Measurements from ENCODE around the gene CYP4F3. TPM values are rescaled to one million over a fixed set of nuclear protein-coding genes. Genes with fewer than 3 reads are reported as not detected.
A peak's percentile ranks its signal among the peaks of the same experiment; 100 is the strongest.
"Not testable (repeated sequence)": the region's sequence is repeated elsewhere in the genome, so short reads cannot be mapped to it uniquely, and the experiment has no call there.

CYP4F3 gene
- total RNA-seq, 4 donors from 2014 or later = 0.06 to 0.66 TPM; not detected in 2

DNA sequence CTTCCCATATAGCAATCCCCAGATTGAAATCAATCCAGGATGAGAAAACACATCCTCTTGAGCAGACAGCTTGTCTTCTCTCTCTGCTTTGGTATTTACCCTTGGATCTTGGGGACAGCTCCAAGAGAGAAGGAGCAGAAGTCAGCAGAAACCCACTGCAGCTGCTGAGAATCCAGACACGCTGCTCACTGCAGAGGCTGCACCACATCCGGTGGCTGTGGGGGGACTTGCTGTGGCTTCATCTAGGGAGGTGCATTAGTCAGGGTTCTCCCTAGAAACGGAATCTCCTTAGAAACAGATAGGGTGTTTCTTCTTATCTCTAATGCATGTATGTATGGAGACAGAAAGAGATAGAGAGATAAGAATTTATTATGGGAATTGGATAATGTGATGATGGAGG is 34.9 kb downstream of the CYP4F3 start:
- TF ChIP-seq CTCF (IDR thresholded peaks at IDR 0.05) (no peak), POLR2A (IDR thresholded peaks at IDR 0.05; ENCODE audit: low read depth) (no peak), EP300 (IDR thresholded peaks at IDR 0.05) (no peak), POLR2AphosphoS5 (IDR thresholded peaks at IDR 0.05) (no peak)
- H3K4me1 ChIP-seq = peaks cover 14 to 19% (median 17%) of the 10 kb centered on the region in 4 donors
- WGBS = 70% methylated on average over 1 of the region's 3 CpGs
- H3K27me3 ChIP-seq = no peaks in the 10 kb centered on the region
- H3K9me3 ChIP-seq = no peaks in the 10 kb centered on the region
- no peak overlapping the region for H3K4me3 ChIP-seq
- no peak for DNase-seq (ENCODE audit: extremely low spot score)
- no peak overlapping the region for H3K27ac ChIP-seq (replicated peaks in 1 of 4)
- H3K36me3 ChIP-seq = peaks cover 0 to 7% (median 2%) of the 10 kb centered on the region in 4 donors
- intact Hi-C loops (cut with DNase I) = no loop called here

GRCh38 chr19:15679089-15679488 is 38.4 kb downstream of the CYP4F3 start:
- whole genome bisulfite sequencing = 18% methylated on average over 4 of the region's 4 CpGs
- TF ChIP-seq POLR2A (IDR thresholded peaks at IDR 0.05; ENCODE audit: low read depth) = no peak
- no peak for TF ChIP-seq POLR2AphosphoS5 (IDR thresholded peaks at IDR 0.05)
- no peak for TF ChIP-seq EP300 (IDR thresholded peaks at IDR 0.05)
- no peak for TF ChIP-seq CTCF (IDR thresholded peaks at IDR 0.05)
- intact Hi-C loops (cut with DNase I) = no loop called here

DNA sequence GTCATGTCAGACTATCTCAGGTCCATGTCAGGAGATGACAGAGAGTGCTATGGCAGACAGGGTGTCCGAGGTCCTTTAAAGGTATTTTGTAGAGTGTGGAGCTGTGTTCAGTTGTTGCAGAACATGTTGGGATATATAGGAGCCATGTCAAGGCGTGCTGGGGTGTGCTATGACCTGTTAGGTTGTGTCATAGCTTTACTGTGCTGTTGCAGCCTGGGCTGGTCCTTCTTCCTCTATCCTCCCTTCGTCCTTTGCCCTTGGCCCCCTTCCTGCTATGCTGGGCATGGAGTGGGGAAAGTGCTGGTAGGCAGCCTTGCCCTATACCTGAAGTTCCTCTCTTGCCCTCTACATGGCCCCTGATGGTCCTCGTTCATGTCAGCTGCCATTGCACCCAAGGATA is 39.2 kb downstream of the CYP4F3 start:
- H3K36me3 ChIP-seq = peaks cover 0 to 35% (median 13%) of the 10 kb centered on the region in 4 donors
- H3K9me3 ChIP-seq; H3K27ac ChIP-seq (replicated peaks in 1 of 4); H3K4me3 ChIP-seq; H3K27me3 ChIP-seq; intact Hi-C loops (cut with DNase I); H3K4me1 ChIP-seq: not testable (repeated sequence)
- 60% methylated on average over 4 of the region's 4 CpGs for WGBS
- DNase-seq (ENCODE audit: extremely low spot score) = peak; percentile 39

More at GRCh38 chr19:15679089-15679488, 38.4 kb downstream of the CYP4F3 start:
- no peaks in the 10 kb centered on the region for H3K4me1 ChIP-seq
- H3K27me3 ChIP-seq = no peaks in the 10 kb centered on the region
- H3K36me3 ChIP-seq = peaks cover 0 to 27% (median 13%) of the 10 kb centered on the region in 4 donors
- H3K27ac ChIP-seq (replicated peaks in 1 of 4) = no peak overlapping the region
- H3K4me3 ChIP-seq = no peak overlapping the region
- no peak for DNase-seq (ENCODE audit: extremely low spot score)
- H3K9me3 ChIP-seq = no peaks in the 10 kb centered on the region

DNA sequence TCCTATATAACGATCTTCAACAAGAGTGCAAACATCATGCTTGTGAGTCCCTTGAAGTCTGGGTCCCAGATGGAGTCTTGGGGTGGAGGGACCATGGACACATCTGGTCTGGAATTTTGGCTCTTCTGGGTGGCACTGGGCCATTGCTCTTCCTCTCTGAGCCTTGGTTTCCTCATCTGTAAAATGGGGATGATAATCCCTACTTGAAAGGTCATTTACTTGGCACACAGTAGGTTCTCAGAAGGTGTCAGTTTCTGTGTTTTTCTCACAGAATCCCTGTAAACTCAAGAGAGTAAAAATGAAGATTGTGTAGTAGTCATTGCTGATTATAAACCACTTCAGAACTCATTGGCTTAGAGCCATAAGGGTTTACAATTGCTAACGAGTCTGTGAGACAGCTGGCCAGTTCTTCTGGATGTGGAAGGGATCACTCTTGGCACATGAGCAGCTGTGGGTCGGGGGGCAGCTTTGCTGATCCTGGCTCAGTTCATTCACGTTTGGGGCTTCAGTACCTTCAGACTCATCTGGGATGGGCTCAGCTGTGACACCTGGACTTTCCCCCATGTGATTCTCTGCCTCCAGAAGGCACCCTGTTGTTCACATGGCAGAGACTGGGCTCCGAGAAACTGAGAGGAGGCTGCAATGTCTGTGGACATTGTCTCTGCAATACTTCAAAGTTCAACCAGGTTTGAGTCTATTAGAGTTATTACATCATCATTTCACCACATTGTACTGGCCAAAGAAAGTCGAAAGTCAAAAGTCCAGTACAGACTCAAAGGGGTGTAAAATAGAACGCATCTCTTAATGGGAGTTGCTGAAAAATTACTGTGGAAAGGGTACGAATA is 40.0 kb downstream of the CYP4F3 start:
- Histone ChIP-seq H3K4me3 (no peak overlapping the region), H3K4me1 (no peaks in the 10 kb centered on the region), H3K36me3 (peaks cover 0 to 40% (median 16%) of the 10 kb centered on the region in 4 donors), H3K9me3 (no peaks in the 10 kb centered on the region), H3K27me3 (no peaks in the 10 kb centered on the region), H3K27ac (replicated peaks in 1 of 4) (no peak overlapping the region)
- WGBS = 56% methylated on average over 8 of the region's 8 CpGs
- intact Hi-C loops (cut with DNase I) = no loop called here
- TF ChIP-seq POLR2A (IDR thresholded peaks at IDR 0.05; ENCODE audit: low read depth) = no peak
- no peak for TF ChIP-seq CTCF (IDR thresholded peaks at IDR 0.05)
- TF ChIP-seq POLR2AphosphoS5 (IDR thresholded peaks at IDR 0.05) = no peak
- TF ChIP-seq EP300 (IDR thresholded peaks at IDR 0.05) = no peak
- peak; percentile 21 for DNase-seq (ENCODE audit: extremely low spot score)

DNA sequence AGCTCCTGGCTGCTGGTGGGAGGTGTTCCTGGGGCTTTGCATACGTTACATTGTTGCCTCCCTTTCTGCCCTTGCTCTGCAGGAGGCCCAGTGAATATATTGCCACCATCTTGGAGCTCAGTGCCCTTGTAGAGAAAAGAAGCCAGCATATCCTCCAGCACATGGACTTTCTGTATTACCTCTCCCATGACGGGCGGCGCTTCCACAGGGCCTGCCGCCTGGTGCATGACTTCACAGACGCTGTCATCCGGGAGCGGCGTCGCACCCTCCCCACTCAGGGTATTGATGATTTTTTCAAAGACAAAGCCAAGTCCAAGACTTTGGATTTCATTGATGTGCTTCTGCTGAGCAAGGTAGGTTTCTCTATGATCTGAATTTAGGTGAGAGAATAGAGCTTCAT is 42.7 kb downstream of the CYP4F3 start:
- no peak for TF ChIP-seq POLR2A (IDR thresholded peaks at IDR 0.05; ENCODE audit: low read depth)
- no peak for TF ChIP-seq POLR2AphosphoS5 (IDR thresholded peaks at IDR 0.05)
- H3K27ac ChIP-seq (replicated peaks in 1 of 4) = no peak overlapping the region
- no peaks in the 10 kb centered on the region for H3K4me1 ChIP-seq
- H3K4me3 ChIP-seq = no peak overlapping the region
- no peaks in the 10 kb centered on the region for H3K27me3 ChIP-seq
- 93% methylated on average over 10 of the region's 10 CpGs for WGBS
- peak; percentile 72 for DNase-seq (ENCODE audit: extremely low spot score)
- peaks cover 0 to 15% (median 7%) of the 10 kb centered on the region in 4 donors for H3K9me3 ChIP-seq
- peaks cover 0 to 66% (median 24%) of the 10 kb centered on the region in 4 donors for H3K36me3 ChIP-seq
- intact Hi-C loops (cut with DNase I) = no loop called here

Data from esophagus muscularis mucosa (tissue), 4 donors.